ENCODE measurements around the gene HUNK.

The HUNK gene

GRCh38 chr21:32004291-32004690 is 131.5 kb downstream of the HUNK start:
- Histone ChIP-seq H3K9me2 (replicated peaks; ENCODE audit: insufficient read depth, low read length) (no peaks in the 10 kb centered on the region), H3K27me3 (replicated peaks; ENCODE audit: insufficient read depth, low read length) (no peaks in the 10 kb centered on the region), H3K36me3 (replicated peaks; ENCODE audit: insufficient read depth, low read length) (no peaks in the 10 kb centered on the region), H3K4me3 (ENCODE audit: low read length) (no peak overlapping the region), H3K27ac (ENCODE audit: low read length) (no peak overlapping the region), H3K9ac (ENCODE audit: low read length) (no peak overlapping the region), H4K20me1 (ENCODE audit: insufficient read depth, low read length) (no peaks in the 10 kb centered on the region), H3F3A (ENCODE audit: insufficient read depth, low read length) (no peaks in the 10 kb centered on the region), H3K79me2 (ENCODE audit: low read length) (no peaks in the 10 kb centered on the region), H3K4me2 (ENCODE audit: low read depth, low read length) (no peak overlapping the region), H2AFZ (ENCODE audit: low read length) (no peak overlapping the region), H3K9me3 (replicated peaks; ENCODE audit: insufficient read depth, low read length) (no peaks in the 10 kb centered on the region), H3K4me1 (ENCODE audit: low read length) (no peaks in the 10 kb centered on the region)
- TF ChIP-seq EZH2 (optimal IDR thresholded peaks at IDR 0.05; ENCODE audit: low read depth, low read length) = no peak
- TF ChIP-seq CTCF (IDR thresholded peaks at IDR 0.05; ENCODE audit: low read length) = no peak
- DNase-seq = no peak

- TF ChIP-seq EZH2phosphoT487 (IDR thresholded peaks at IDR 0.05; ENCODE audit: low read length) = no peak
- no peak for TF ChIP-seq CTCF (IDR thresholded peaks at IDR 0.05; ENCODE audit: low read length)
- TF ChIP-seq EZH2 (optimal IDR thresholded peaks at IDR 0.05; ENCODE audit: low read depth, low read length) = no peak
- no peaks in the 10 kb centered on the region for H3F3A ChIP-seq (ENCODE audit: insufficient read depth, low read length)
- no peak overlapping the region for H3K9ac ChIP-seq (ENCODE audit: low read length)
- no peaks in the 10 kb centered on the region for H3K9me2 ChIP-seq (replicated peaks; ENCODE audit: insufficient read depth, low read length)
- H2AFZ ChIP-seq (ENCODE audit: low read length) = no peak overlapping the region
- no peak for DNase-seq
- no peaks in the 10 kb centered on the region for H3K36me3 ChIP-seq (replicated peaks; ENCODE audit: insufficient read depth, low read length)
- H3K27ac ChIP-seq (ENCODE audit: low read length) = no peak overlapping the region
- H4K20me1 ChIP-seq (ENCODE audit: insufficient read depth, low read length) = no peaks in the 10 kb centered on the region
- no peaks in the 10 kb centered on the region for H3K9me3 ChIP-seq (replicated peaks; ENCODE audit: insufficient read depth, low read length)
- no peak overlapping the region for H3K4me2 ChIP-seq (ENCODE audit: low read depth, low read length)
- H3K4me3 ChIP-seq (ENCODE audit: low read length) = no peak overlapping the region
- no peaks in the 10 kb centered on the region for H3K27me3 ChIP-seq (replicated peaks; ENCODE audit: insufficient read depth, low read length)
- H3K79me2 ChIP-seq (ENCODE audit: low read length) = no peaks in the 10 kb centered on the region
- H3K4me1 ChIP-seq (ENCODE audit: low read length) = no peaks in the 10 kb centered on the region
These were observed 134.6 kb downstream of the HUNK start for GRCh38 chr21:32007456-32007855.

- H3K27ac ChIP-seq (ENCODE audit: low read length) = no peak overlapping the region
- H3K9ac ChIP-seq (ENCODE audit: low read length) = no peak overlapping the region
- no peaks in the 10 kb centered on the region for H3K4me1 ChIP-seq (ENCODE audit: low read length)
These were observed 135.9 kb downstream of the HUNK start for GRCh38 chr21:32008714-32009113.

More at GRCh38 chr21:32008714-32009113, 135.9 kb downstream of the HUNK start:
- H3F3A ChIP-seq (ENCODE audit: insufficient read depth, low read length) = no peaks in the 10 kb centered on the region
- no peaks in the 10 kb centered on the region for H3K27me3 ChIP-seq (replicated peaks; ENCODE audit: insufficient read depth, low read length)
- H3K36me3 ChIP-seq (replicated peaks; ENCODE audit: insufficient read depth, low read length) = no peaks in the 10 kb centered on the region
- no peaks in the 10 kb centered on the region for H3K79me2 ChIP-seq (ENCODE audit: low read length)
- DNase-seq = no peak
- TF ChIP-seq EZH2 (optimal IDR thresholded peaks at IDR 0.05; ENCODE audit: low read depth, low read length) (no peak), EZH2phosphoT487 (IDR thresholded peaks at IDR 0.05; ENCODE audit: low read length) (no peak), CTCF (IDR thresholded peaks at IDR 0.05; ENCODE audit: low read length) (no peak)
- no peaks in the 10 kb centered on the region for H3K9me2 ChIP-seq (replicated peaks; ENCODE audit: insufficient read depth, low read length)
- no peaks in the 10 kb centered on the region for H4K20me1 ChIP-seq (ENCODE audit: insufficient read depth, low read length)
- H2AFZ ChIP-seq (ENCODE audit: low read length) = no peak overlapping the region
- H3K4me2 ChIP-seq (ENCODE audit: low read depth, low read length) = no peak overlapping the region
- H3K4me3 ChIP-seq (ENCODE audit: low read length) = no peak overlapping the region
- no peaks in the 10 kb centered on the region for H3K9me3 ChIP-seq (replicated peaks; ENCODE audit: insufficient read depth, low read length)

Measured in MM.1S (cell line).